Measurements from ENCODE around the gene LRRD1. TPM values are rescaled to one million over a fixed set of nuclear protein-coding genes. Genes with fewer than 3 reads are reported as not detected.

LRRD1 gene
- total and polyA plus RNA-seq, 2 of the 13 experiments (the other 11 are each of a cell fraction or from before 2014, with no cell fraction given): 0.03 TPM; not detected in 1

DNA sequence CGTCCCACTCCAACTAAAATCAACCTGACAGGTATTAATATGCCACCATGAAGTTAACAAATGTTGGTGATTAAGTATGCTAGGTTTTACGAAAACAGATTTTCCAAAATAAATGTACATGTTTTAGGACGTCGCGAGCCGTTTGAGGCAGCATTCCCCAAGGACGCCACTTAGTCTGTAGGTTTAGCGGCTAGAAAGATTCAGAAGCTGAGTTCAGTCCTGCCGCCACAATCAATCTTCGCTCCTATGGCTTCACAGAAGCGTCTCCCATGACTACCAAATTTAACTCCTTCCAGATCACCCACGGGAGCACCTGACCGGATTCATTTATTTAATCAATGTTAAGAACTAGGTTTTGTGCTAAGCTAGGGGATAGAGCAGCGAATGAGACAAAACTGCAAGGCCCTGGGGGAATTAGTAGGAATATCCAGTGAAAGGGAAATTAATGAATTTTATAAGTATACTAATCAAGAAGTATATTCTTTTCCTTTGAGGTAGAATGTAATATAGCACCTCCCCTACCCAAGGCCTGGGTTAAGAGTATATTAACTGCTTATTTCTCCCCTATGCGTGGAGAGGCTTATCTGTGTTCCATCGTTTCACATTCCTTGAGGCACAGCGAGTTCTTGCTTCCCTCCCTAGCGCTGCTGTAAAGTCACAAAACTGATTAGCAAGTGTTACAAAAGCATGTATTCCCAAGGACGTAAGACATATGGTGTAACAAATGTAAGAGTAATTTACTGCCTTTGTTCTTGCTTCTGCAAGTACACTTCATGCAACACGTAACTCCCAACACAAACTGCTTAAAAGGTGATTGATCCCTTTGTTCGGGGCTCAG lies 43.7 kb downstream of the LRRD1 start (continued):
- TF ChIP-seq, protein P1, sequence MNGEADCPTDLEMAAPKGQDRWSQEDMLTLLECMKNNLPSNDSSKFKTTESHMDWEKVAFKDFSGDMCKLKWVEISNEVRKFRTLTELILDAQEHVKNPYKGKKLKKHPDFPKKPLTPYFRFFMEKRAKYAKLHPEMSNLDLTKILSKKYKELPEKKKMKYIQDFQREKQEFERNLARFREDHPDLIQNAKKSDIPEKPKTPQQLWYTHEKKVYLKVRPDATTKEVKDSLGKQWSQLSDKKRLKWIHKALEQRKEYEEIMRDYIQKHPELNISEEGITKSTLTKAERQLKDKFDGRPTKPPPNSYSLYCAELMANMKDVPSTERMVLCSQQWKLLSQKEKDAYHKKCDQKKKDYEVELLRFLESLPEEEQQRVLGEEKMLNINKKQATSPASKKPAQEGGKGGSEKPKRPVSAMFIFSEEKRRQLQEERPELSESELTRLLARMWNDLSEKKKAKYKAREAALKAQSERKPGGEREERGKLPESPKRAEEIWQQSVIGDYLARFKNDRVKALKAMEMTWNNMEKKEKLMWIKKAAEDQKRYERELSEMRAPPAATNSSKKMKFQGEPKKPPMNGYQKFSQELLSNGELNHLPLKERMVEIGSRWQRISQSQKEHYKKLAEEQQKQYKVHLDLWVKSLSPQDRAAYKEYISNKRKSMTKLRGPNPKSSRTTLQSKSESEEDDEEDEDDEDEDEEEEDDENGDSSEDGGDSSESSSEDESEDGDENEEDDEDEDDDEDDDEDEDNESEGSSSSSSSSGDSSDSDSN (CRISPR knock-in tag; IDR thresholded peaks at IDR 0.05): no peak
- TF ChIP-seq ZBTB42 (CRISPR knock-in tag; IDR thresholded peaks at IDR 0.05) (no peak), HNRNPH1 (optimal IDR thresholded peaks at IDR 0.05; ENCODE audit: low read depth, low read length) (no peak), ZNF382 (CRISPR knock-in tag; IDR thresholded peaks at IDR 0.05; ENCODE audit: borderline replicate concordance) (no peak), ZNF816 (CRISPR knock-in tag; IDR thresholded peaks at IDR 0.05; ENCODE audit: borderline replicate concordance) (0 out of 2 replicates have a peak, but pooled peaks have one; percentile 70), KLF15 (CRISPR knock-in tag; IDR thresholded peaks at IDR 0.05; ENCODE audit: borderline replicate concordance) (no peak), ZNF367 (CRISPR knock-in tag; IDR thresholded peaks at IDR 0.05; ENCODE audit: borderline replicate concordance) (no peak), REXO4 (CRISPR knock-in tag; IDR thresholded peaks at IDR 0.05; ENCODE audit: borderline replicate concordance) (no peak), ZNF772 (CRISPR knock-in tag; IDR thresholded peaks at IDR 0.05) (no peak), MBD4 (IDR thresholded peaks at IDR 0.05; ENCODE audit: borderline replicate concordance, low read length) (no peak), ZNF451 (CRISPR knock-in tag; IDR thresholded peaks at IDR 0.05) (no peak)
- TF ChIP-seq, protein P2, sequence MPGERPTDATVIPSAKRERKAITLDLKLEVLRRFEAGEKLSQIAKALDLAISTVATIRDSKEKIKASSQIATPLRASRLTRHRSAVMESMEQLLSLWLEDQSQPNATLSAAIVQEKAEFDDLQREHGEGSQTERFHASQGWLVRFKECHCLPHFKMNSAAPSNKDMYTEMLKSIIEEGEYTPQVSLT (CRISPR knock-in tag; IDR thresholded peaks at IDR 0.05; ENCODE audit: borderline replicate concordance, low read depth): no peak
- TF ChIP-seq, protein P3, sequence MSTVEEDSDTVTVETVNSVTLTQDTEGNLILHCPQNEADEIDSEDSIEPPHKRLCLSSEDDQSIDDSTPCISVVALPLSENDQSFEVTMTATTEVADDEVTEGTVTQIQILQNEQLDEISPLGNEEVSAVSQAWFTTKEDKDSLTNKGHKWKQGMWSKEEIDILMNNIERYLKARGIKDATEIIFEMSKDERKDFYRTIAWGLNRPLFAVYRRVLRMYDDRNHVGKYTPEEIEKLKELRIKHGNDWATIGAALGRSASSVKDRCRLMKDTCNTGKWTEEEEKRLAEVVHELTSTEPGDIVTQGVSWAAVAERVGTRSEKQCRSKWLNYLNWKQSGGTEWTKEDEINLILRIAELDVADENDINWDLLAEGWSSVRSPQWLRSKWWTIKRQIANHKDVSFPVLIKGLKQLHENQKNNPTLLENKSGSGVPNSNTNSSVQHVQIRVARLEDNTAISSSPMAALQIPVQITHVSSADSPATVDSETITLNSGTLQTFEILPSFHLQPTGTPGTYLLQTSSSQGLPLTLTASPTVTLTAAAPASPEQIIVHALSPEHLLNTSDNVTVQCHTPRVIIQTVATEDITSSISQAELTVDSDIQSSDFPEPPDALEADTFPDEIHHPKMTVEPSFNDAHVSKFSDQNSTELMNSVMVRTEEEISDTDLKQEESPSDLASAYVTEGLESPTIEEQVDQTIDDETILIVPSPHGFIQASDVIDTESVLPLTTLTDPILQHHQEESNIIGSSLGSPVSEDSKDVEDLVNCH (CRISPR knock-in tag; IDR thresholded peaks at IDR 0.05): no peak
- TF ChIP-seq, protein P4, sequence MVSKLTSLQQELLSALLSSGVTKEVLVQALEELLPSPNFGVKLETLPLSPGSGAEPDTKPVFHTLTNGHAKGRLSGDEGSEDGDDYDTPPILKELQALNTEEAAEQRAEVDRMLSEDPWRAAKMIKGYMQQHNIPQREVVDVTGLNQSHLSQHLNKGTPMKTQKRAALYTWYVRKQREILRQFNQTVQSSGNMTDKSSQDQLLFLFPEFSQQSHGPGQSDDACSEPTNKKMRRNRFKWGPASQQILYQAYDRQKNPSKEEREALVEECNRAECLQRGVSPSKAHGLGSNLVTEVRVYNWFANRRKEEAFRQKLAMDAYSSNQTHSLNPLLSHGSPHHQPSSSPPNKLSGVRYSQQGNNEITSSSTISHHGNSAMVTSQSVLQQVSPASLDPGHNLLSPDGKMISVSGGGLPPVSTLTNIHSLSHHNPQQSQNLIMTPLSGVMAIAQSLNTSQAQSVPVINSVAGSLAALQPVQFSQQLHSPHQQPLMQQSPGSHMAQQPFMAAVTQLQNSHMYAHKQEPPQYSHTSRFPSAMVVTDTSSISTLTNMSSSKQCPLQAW (CRISPR knock-in tag; IDR thresholded peaks at IDR 0.05): no peak
- TF ChIP-seq, protein P5, sequence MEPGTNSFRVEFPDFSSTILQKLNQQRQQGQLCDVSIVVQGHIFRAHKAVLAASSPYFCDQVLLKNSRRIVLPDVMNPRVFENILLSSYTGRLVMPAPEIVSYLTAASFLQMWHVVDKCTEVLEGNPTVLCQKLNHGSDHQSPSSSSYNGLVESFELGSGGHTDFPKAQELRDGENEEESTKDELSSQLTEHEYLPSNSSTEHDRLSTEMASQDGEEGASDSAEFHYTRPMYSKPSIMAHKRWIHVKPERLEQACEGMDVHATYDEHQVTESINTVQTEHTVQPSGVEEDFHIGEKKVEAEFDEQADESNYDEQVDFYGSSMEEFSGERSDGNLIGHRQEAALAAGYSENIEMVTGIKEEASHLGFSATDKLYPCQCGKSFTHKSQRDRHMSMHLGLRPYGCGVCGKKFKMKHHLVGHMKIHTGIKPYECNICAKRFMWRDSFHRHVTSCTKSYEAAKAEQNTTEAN (CRISPR knock-in tag; conservative IDR thresholded peaks at IDR 0.05): no peak
- TF ChIP-seq, protein P6, sequence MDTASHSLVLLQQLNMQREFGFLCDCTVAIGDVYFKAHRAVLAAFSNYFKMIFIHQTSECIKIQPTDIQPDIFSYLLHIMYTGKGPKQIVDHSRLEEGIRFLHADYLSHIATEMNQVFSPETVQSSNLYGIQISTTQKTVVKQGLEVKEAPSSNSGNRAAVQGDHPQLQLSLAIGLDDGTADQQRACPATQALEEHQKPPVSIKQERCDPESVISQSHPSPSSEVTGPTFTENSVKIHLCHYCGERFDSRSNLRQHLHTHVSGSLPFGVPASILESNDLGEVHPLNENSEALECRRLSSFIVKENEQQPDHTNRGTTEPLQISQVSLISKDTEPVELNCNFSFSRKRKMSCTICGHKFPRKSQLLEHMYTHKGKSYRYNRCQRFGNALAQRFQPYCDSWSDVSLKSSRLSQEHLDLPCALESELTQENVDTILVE (CRISPR knock-in tag; IDR thresholded peaks at IDR 0.05): no peak

All from HepG2 (cell line).